Measurements from ENCODE around the gene GCNT1.
A peak's percentile ranks its signal among the peaks of the same experiment; 100 is the strongest.
"Not testable (repeated sequence)": the region's sequence is repeated elsewhere in the genome, so short reads cannot be mapped to it uniquely, and the experiment has no call there.

Gene GCNT1

GRCh38 chr9:76458903-76459693 lies at the start of gene GCNT1:
Gene GCNT1 (plus strand): TSS chr9:76459182. CDS start chr9:76502382, 43,200 bp downstream.
- DNase-seq (ENCODE audit: insufficient read length, low spot score): peak; percentile 89
- FAIRE-seq: no peak

DNA sequence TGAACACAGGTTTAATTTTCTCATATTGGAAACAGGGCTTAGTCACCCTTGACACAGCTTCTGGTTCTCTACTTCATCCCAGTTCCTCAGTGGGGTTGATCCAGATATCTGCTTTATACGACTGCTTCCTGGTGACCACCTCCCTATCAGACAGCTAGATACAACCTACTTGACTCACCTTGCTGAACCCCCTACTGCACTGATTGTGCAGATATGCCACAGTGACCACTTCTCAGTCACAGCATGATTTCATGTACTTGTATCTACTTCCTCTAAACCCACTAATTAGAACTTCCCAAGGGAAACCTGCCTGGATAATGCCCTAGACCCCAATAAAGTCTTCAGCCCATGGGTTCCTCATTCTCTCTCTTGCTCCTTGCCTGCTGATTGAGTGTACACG lies 46.3 kb upstream of the GCNT1 start:
- no peak for FAIRE-seq

GRCh38 chr9:76413658-76414057 lies 45.3 kb upstream of the GCNT1 start:
- FAIRE-seq: no peak
- no peak for DNase-seq (ENCODE audit: insufficient read length, low spot score)

More for the DNA sequence above, 46.3 kb upstream of the GCNT1 start:
- DNase-seq (ENCODE audit: insufficient read length, low spot score): no peak

DNA sequence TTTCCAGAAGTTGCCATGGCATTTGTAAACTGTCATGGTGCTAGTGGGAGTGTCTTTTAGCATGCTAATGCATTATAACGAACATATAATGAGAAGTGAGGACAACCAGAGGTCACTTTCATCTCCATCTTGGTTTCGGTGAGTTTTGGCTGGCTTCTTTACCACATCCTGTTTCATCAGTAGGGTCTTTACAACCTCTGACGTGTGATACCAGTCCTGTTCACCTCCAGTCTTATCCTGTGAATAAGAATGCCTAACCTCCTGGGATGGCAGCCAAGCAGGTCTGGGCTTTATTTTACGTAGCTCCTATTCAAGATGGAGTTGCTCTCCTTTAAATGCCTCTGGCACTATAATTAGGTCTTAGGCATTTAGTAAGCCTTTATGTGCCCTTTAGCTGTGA lies 44.3 kb upstream of the GCNT1 start:
- FAIRE-seq: no peak
- DNase-seq (ENCODE audit: insufficient read length, low spot score): no peak

GRCh38 chr9:76415154-76415553 lies 43.8 kb upstream of the GCNT1 start:
- FAIRE-seq: no peak
- DNase-seq (ENCODE audit: insufficient read length, low spot score): no peak

DNA sequence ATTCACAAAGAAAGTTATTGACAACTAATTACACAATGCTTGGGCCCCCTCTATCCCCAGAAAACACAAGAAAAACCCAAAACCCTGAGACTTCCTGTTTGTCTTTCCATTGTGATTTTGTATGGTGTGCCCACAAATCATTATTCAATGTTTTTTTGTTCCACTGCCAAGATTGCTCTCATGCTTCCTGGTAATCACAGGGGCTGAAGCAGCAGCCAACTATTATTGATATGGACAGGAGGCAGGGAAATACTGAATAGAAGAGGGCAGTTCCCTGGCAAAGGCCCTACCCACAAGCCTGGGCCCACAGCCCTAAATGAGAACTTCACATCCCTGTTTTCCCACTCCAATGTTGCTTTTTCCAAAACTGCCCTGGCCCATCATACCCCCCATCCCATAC lies 43.3 kb upstream of the GCNT1 start:
- FAIRE-seq (no peak), DNase-seq (ENCODE audit: insufficient read length, low spot score) (no peak)

DNA sequence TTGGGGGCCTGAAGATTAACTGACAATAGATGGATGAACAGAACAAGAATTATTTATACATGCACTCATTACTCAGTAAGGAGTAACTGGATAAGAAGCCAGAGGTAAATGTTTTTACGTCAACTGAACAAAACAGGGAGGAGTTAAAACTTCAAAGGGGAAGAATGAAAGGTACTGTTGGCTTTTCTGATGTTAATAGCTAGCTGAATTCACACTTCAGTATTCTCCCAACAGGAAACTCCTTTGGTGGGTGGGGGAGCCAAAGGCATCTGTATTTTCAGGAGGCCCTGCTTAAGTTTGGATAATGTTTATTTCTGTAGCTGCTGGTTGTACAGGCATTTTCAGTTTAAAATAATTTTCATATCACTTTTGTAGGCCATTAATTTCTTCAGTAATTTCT lies 41.6 kb upstream of the GCNT1 start:
- DNase-seq (ENCODE audit: insufficient read length, low spot score) (no peak), FAIRE-seq (no peak)

DNA sequence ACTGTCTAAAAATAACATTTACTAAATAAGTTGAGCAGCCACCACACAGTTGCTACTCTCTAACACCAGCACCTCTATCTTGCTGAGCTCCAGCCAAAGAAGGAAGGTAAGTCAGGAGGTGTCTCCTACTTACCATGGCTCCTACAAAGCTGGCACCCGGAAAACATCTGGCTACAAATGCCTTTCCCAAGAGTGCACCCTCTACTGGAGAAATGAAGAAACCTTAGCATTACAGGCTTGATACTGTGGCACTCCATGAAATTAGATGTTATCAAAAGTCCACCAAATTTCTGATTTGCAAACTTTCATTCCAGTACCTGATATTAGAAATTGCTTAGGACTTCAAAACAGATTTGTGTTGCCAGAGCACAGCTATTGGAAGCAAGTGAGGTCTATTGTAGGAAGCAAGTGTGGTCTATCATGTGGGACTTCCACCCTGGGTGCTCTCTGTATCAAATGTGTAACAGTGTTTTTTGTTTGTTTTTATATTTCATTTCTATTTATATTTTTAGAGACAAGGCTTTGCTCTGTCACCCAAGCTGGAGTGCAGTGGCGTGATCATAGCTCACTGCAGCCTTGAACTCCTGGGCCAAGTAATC lies 39.1 kb upstream of the GCNT1 start:
- DNase-seq (ENCODE audit: insufficient read length, low spot score): no peak
- no peak for FAIRE-seq

DNA sequence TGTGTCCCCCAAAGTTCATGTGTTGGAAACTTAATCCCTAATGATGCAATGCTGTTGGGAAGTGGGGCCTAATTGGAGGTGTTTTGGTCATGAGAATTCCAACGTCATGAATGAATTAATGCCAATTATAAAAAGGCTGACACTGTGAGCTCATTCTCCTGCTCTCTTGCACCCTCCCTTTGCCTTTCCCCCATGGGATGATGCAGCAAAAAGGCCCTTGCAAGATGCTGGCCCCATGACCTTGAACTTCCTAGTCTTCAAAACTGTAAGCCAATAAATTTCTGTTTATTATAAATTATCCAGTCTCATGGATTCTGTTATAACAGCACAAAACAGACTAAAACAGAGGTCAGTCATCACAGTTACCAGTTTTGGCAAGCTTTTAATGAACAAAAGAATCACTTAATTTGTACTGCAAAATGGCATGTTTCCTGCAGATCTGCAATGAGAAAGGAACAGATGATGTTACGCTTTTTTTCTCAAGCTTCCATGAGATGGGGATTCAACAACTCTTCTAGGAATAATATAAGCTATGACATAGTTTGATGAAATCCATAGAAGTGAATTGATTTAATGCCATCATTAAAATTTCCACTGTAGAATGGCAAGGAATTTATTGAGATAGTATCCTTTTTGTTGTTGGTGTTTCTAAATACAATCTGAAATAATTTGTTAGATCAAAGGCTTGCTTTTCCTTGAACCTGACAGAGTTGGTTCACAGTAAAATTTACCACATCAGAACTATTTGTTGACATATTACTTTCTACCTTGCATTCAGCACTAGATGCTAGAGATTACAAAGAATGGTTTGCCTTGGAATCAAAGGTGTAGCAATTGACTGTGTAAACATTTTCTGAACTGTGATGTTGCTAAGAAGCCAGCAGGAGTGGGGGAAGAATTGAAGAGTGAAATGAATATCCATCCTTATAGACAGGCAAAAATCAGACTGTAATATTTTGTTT lies 35.5 kb upstream of the GCNT1 start:
- FAIRE-seq (no peak), DNase-seq (ENCODE audit: insufficient read length, low spot score) (no peak)

DNA sequence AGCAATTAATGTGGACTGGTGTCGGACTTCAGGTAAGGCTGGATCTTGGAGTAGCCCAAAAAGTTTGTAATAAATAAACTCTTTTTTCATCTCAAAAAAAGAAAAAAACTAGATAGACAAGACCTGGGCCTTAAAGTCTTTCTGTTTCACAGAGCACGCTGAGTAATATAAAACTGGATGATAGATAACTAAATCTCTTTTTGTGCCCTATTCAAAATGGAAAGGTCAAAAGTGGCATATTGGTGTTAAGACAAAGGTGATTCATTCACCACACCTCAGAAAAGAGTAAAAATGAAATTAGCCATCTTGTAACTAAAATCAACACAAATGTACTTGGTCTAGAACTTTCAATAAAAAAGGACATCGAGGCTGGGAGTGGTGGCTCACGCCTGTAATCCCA lies 34.5 kb upstream of the GCNT1 start:
- FAIRE-seq (no peak), DNase-seq (ENCODE audit: insufficient read length, low spot score) (no peak)

DNA sequence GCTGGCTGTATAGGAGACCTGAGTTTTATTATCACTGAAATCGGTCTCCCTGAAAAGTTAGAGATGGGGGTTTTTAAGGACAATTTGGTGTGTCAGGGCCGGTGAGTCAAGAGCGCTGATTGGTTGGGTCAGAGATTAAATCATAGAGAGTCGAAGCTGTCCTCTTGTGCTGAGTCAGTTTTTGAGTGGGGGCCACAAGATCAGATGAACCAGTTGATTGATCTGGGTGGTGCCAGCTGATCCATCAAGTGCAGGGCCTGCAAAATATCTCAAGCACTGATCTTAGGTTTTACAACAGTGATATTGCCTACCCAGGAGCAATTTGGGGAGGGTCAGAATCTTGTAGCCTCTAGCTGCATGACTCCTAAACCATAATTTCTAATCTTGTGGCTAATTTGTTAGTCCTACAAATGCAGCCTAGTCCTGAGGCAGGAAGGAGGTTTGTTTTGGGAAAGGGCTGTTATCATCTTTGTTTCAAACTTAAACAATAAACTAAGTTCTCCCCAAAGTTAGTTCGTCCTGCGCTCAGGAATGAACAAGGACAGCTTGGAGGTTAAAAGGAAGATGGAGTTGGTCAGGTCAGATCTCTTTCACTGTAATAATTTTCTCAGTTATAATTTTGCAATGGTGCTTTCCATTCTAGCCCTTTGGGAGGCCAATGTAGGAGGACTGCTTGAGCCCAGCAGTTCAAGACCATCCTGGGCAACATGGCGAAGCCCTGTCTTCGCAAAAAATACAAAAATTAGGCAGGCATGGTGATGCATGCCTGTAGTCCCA lies 33.1 kb upstream of the GCNT1 start:
- DNase-seq (ENCODE audit: insufficient read length, low spot score): no peak
- no peak for FAIRE-seq

DNA sequence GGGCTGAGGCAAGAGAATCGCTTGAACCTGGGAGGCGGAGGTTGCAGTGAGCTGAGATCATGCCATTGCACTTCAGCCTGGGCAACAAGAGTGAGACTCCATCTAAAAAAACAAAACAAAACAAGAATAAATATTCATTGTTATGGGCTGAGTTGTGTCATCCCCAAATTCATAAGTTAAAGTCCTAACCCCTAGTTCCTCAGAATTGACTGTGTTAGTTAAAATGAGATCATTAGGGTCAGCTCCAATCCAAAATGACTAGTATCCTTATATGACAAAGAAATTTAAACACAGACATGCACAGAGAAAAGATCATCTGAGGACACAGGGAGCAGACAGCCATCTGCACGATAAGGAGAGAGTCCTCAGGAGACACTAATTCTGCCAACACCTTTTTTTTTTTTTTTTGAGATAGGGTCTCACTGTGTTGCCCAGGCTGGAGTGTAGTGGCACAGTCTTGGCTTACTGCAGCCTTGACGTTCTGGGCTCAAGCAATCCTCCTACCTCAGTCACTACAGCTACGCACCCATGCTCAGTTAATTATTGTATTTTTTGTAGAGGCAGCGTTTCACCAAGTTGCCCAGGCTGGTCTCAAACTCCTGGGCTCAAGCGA lies 32.1 kb upstream of the GCNT1 start:
- DNase-seq (ENCODE audit: insufficient read length, low spot score): no peak
- no peak for FAIRE-seq

GRCh38 chr9:76431601-76432000 lies 27.4 kb upstream of the GCNT1 start:
- DNase-seq (ENCODE audit: insufficient read length, low spot score): no peak

GRCh38 chr9:76433406-76433805 lies 25.6 kb upstream of the GCNT1 start:
- FAIRE-seq (no peak), DNase-seq (ENCODE audit: insufficient read length, low spot score) (no peak)

More at GRCh38 chr9:76431601-76432000, 27.4 kb upstream of the GCNT1 start:
- FAIRE-seq: no peak

- no peak for DNase-seq (ENCODE audit: insufficient read length, low spot score)
- FAIRE-seq: no peak
These were observed 25.1 kb upstream of the GCNT1 start for GRCh38 chr9:76433836-76434235.

GRCh38 chr9:76434897-76435296 lies 24.1 kb upstream of the GCNT1 start:
- FAIRE-seq; DNase-seq (ENCODE audit: insufficient read length, low spot score): not testable (repeated sequence)

- not testable (repeated sequence) for FAIRE-seq; DNase-seq (ENCODE audit: insufficient read length, low spot score)
These were observed 21.8 kb upstream of the GCNT1 start for GRCh38 chr9:76437017-76437699.

DNA sequence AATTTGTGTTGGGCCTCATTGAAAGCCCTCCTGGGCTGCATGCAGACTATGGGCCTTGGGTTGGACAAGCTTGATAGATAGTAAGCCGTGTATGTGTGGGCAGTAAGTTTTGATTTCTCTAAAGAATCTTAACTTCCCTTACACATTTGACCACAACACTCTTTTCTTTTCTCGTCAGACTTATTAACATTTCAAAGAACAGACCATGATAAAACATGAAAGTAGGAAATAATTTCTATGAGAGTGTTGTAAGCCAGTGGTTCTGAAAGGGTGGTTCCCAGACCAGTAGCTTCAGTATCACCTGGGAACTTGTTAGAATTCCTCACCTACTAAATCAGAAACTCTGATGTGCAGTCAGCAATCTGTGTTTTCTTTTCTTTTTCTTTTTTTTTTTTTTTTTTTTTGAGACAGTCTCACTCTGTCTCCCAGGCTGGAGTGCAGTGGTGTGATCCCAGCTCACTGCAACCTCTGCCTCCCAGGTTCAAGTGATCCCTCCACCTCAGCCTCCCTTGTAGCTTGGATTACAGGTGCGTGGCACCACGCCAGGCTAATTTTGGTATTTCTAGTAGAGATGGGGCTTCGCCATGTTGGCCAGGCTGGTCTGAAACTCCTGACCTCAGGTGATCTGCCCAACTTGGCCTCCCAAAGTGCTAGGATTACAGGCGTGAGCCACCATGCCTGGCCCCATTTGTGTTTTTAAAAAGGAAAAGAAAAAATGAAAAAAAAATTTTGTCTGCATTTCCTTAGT lies 20.0 kb upstream of the GCNT1 start:
- FAIRE-seq (no peak), DNase-seq (ENCODE audit: insufficient read length, low spot score) (no peak)

Measured in HTR-8/SVneo (cell line).